AG09319 (cell line): Measurements from ENCODE around the gene MATN1.
"Not testable (repeated sequence)": the region's sequence is repeated elsewhere in the genome, so short reads cannot be mapped to it uniquely, and the experiment has no call there.

Experiments
- DNase-seq: peaks from one replicate; pipeline ENCODE4 v3.0.0-alpha.2; 2010; ENCODE audit warnings: low read depth; ENCODE audit errors: extremely low read depth
- CTCF ChIP-seq: IDR thresholded peaks from 2 replicates; pipeline ENCODE4 v1.5.1; 2011; ENCODE audit warnings: low read depth, mild to moderate bottlenecking, inconsistent platforms, low read length, moderate library complexity

MATN1 gene, protein sequence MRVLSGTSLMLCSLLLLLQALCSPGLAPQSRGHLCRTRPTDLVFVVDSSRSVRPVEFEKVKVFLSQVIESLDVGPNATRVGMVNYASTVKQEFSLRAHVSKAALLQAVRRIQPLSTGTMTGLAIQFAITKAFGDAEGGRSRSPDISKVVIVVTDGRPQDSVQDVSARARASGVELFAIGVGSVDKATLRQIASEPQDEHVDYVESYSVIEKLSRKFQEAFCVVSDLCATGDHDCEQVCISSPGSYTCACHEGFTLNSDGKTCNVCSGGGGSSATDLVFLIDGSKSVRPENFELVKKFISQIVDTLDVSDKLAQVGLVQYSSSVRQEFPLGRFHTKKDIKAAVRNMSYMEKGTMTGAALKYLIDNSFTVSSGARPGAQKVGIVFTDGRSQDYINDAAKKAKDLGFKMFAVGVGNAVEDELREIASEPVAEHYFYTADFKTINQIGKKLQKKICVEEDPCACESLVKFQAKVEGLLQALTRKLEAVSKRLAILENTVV

DNA sequence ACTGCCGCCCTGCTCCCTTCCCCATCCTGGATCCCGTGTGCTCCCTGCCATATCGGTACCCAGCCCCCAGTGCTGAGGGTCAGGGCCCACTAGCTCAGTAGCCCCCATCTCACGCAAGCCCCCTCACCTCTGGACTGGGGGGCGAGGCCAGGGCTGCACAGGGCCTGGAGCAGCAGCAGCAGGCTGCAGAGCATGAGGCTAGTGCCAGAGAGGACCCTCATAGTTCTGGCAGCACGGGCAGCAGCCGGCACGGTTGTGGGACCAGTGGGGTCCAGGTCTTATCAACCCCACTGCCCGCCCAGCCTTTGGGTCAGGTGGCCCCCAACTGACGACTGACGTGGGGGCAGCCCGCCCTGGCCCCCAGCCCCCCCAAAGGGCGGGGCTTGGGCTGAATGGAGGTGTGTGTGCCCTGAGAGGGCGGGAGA is at the start of gene MATN1:
Gene MATN1, minus strand, starts transcription at position 255 of the 425 bp plus-strand sequence. Its CDS starts 34 bp downstream, at position 221.
- TF ChIP-seq CTCF = no peak
- no peak for DNase-seq

DNA sequence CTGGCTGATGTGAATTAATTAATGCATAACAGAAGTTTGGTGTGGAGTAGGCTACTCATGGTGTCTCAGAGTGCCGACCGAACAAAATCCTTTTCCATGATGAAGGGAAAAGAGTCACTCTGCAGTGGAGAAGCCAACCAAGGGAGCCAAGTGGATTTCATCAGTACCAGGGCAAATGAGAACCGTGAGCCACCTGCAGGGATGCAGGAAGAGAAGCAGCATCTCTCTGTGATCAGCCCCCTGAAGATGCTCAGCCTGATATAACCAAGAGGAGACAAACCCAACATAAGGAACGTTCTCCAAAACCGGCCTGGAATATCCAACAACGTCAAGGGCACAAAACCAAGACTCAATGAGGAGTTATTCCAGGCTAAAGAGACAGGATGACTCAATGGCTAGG is 47.6 kb upstream of the MATN1 start:
- TF ChIP-seq CTCF = no peak
- DNase-seq = no peak

DNA sequence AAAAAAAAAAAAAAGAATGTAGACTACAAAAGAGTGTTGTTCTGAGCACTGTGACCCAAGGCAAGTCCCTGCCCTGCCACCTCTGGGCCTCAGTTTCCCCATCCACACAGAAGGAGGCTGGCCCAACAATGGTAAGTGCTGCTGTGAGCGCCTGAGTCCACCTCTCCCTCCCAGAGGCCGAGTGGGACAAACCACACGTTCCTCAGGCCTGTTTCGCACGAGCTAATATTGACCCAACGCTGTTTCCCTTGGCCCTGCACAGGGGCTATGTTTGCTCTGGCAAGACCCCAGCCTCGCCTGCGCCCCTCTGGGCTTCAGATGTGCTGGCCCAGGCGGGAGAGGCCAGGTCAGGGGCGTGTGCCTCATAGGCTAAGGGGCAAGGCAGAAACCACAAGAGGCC is 46.8 kb upstream of the MATN1 start:
- DNase-seq = no peak
- no peak for TF ChIP-seq CTCF

DNA sequence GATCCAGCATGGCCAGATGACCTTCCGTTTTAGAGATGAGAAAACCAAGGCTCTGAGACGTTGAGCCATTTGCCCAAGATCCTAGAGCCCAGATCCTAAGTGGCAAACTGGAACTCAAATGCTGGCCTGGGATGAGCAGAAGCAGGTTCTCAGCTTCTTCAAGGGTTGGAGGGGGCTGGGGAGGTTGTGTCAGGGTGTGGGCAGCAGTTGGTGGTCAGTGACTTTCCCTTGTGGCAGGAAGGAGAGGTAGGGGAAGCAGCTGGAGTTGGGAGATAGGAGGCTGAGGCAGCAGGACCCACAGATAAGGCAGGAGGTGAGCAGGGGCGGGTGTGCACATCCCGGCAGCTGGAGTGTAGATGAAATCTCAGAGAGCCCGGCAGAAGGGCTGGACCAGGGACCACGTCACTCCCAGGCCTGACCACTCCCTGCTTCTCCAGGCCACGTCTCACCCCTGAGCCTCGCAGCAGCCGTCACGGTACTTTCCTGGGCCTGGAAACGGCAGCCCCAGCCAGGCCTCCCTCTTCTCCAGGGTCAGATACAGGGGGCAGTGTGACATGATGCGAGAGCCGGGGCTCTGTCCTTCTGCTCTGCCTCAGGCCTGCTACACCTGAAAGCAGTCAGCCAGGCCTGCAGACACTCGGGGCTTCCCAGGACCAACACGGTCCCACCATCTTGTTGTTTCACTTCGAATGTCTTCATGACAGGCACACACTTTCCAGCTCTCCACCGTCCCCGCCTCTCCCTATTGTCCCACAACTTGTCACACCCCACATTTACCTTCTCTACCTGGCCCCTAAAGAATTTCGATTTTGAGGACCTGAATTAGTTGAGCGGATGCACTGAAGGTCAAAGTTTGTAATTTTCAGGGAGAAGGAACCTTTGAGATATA is 45.7 kb upstream of the MATN1 start:
- no peak for DNase-seq
- no peak for TF ChIP-seq CTCF

DNA sequence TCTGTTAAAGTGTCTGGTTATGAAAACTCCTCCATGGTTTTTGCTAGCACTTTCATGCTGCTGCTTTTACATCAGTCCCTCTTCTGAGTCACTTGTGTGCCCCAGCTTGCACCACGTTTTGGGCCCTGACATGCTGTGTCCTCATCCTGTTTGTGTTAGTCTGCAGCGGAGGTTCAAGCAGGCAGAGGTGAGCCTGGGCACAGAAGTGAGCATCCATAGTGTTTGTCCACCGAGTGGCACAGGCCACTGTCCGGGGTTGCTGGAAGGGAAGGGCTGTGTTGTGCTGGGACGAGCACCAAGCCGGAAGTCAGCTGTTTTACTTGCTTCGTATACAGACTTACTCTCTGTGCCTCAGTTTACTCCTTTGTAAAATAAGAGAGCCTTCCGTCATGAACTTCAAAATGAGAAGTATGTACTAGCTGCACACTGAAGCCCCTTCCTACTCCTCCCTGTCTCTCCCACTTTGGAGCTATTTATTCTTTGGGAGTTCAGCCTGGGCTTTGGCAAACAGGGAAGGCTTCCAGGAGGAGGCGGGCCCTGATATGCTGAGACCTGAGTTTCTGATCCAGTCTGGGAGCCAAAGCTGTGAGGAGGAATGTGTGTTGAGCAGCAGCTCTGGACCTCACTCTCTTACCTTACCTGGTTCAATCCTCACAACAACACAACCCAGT is 44.9 kb upstream of the MATN1 start:
- no peak for DNase-seq
- TF ChIP-seq CTCF = no peak

GRCh38 chr1:30766948-30767347 is 43.6 kb upstream of the MATN1 start:
- not testable (repeated sequence) for DNase-seq

GRCh38 chr1:30765556-30766434 is 42.4 kb upstream of the MATN1 start:
- DNase-seq = no peak
- no peak for TF ChIP-seq CTCF
